Activated effector memory CD4-positive, alpha-beta T cell treated with anti-CD3 and anti-CD28 coated beads, Interleukin-2, amount 50 U/mL, for 16 hours (primary cell): ENCODE measurements around the gene ANKS1B.
"Not testable (repeated sequence)": the region's sequence is repeated elsewhere in the genome, so short reads cannot be mapped to it uniquely, and the experiment has no call there.

Source experiments
- DNase-seq: peaks from one replicate; pipeline ENCODE4 v3.0.0-alpha.2; 2020

ANKS1B gene

DNA sequence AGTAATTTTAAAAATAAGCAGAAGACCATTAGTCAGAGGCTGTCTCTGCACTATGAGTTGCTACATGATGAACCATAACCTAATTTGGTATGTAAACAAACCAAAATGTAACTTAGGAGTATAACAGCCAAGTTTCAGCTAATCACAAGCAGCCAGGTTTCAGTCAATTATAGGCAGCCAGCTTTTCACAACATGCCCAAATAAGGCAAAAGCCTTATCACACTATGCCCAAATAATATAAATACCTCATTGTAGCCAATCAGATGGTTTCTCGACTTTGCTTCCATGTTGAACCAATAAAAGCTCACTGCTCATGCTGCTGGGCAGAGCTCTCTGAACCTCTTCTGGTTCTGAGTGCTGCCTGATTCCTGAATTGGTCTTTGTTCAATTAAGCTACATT lies 298.6 kb downstream of the ANKS1B start:
- no peak for DNase-seq

DNA sequence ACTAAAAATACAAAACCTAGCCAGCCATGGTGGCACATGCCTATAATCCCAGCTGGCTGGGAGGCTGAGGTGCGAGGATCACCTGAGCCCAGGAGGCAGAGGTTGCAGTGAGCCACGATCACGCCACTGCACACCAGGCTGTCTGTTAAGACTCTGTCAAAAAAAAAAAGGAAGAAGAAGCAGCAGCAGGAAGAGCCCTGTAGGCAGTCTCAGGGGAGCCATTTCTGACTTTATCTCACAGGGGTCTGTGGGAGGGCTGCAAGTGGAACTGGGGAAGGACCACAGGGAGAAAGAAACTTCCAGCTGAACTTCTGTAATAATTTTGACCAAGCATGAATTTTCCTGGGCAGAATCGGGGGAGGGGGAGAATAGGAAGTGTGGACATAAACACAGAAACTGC lies 304.5 kb downstream of the ANKS1B start:
- no peak for DNase-seq

DNA sequence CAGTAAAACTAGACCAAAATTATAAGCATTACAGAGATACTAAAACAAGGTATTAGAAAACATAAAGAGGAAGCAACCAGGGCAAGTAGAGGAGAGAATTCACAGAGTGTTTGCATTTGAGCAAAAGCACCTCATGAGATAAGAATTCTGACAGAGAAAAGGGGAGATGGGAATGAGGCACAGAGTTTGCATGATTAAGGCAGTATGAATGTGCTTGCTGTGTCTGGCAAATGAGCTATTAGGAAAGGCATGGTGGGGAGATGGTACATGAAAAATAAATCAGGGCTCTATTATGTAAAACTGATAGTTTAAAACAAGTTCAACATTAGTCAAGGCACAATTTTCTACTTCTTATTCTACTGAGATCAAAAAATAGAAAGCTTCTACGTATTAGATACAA lies 314.1 kb downstream of the ANKS1B start:
- DNase-seq = no peak

GRCh38 chr12:99658671-99659349 lies 325.9 kb downstream of the ANKS1B start:
- DNase-seq = no peak

DNA sequence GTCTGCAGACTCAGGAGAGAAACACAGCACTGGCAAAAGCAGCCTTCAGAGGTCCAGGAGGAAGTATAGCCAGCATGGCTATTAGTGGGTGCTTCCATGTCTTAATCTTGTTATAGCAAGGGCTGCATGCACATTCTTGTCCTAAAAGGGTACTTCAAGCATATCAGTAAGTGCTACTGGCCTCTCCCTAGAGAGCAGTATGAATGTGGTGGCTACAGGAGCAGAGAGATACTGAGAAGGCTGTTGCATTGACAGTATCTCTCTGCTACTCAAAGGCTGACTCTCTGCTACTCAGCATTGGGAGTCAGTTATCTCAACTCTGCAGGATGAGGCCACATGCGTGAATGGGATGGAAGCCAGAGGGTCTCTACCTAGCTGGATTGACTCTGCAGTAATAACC lies 335.2 kb downstream of the ANKS1B start:
- DNase-seq = no peak

DNA sequence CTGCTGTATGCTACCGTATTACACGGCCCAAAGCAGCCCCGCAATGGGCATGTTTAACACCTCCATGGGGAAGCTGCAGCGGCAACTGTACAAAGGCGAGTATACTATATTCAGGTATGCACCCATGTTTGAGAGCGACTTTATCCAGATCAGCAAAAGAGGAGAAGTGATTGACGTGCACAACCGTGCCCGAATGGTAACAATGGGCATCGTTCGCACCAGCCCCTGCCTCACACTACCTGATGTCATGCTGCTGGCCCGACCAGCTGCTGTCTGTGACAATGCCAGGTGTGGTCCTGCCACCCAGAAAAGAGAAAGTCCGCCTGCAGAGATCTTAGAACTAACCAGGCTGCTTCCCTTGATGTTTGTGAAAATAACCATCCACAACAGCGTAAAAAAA lies 336.6 kb downstream of the ANKS1B start:
- DNase-seq = no peak

DNA sequence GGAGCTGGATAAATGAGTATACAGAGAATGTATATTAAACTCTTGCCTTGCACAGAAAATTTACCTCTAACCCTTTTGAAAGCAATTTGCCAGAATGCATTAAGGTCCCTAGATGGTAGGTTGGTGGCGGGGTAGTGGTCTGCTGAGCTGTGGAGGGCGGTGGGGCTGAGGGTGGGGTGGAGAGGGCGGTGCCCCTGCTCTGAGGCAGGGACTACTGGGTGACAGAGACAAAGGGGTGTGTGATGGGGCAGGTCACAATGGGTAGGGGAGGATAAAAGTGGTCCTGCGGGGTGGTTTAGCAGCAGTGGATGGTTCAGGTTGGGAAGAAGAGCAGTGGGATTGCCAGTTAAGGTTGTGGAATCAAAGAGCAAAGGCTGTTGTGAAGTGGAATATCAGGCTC lies 337.3 kb downstream of the ANKS1B start, which contains the start of gene GARIN6:
Gene GARIN6, plus strand, starts transcription at position 301 of the 400 bp plus-strand sequence. CDS start 422 bp downstream, outside the sequence.
- no peak for DNase-seq

GRCh38 chr12:99644629-99645028 lies 340.1 kb downstream of the ANKS1B start:
- no peak for DNase-seq

- DNase-seq = no peak
Measured at GRCh38 chr12:99627459-99627858, 357.3 kb downstream of the ANKS1B start.

GRCh38 chr12:99624591-99624990 lies 360.1 kb downstream of the ANKS1B start:
- DNase-seq = not testable (repeated sequence)

- no peak for DNase-seq
Measured at GRCh38 chr12:99620159-99620479, 364.6 kb downstream of the ANKS1B start.

DNA sequence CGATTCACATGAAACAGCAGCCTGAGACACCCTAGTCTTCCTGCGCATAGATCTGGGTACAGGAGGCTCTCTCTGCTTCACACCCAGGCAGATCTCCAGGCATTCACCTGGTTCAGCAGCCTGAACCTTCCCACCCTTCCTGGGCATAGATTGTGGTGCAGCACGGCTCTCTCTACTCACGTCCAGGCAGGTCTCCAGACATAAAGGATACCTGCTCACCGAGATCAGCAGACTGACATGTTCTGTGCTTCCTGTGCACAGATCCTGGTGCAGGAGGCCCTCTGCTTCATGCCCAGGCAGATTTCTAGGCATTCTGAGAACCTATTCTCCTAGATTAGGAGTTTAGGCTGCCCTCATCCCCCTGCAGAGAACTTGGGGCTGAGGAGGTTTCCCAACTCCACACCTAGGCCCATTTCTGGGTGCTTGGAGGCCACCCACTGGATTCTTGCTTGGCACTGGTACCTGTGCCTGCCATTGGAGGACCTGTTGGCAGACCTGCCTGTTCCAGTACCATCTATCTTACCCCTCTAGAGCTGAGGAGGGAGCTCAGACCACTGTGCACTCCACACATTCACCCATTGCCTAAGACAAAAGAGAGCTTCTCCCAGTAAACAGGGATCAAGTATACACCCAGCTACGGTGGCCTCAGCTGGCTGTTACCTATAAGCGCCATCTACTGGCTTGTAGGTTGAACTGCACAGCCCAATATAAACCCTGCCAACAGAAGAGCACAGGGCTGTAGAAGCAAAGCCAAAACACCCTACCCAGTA lies 365.2 kb downstream of the ANKS1B start:
- no peak for DNase-seq

DNA sequence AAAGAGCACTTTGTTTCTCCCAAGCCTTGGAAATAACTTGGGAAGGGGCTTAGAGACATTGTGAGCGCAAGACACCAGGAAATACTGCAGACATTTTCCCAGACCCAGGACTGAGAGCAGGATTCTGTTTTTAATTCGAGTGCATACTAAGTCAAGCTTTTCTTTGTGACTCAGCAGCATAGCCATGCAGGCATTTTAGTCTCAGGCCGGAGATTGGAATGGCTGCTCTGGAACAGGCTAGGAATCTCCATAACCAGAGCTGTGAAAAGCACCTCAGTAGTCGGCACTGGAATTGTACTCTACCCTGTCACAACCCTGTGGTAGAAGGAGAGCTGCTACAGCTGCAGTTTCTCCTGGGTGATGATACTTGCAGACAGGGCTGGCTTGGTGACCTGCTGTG lies 366.1 kb downstream of the ANKS1B start:
- no peak for DNase-seq

GRCh38 chr12:99611599-99611998 lies 373.1 kb downstream of the ANKS1B start:
- no peak for DNase-seq

- no peak for DNase-seq
Measured at GRCh38 chr12:99611117-99611516, 373.6 kb downstream of the ANKS1B start.

- no peak for DNase-seq
Measured at GRCh38 chr12:99609455-99610181, 375.1 kb downstream of the ANKS1B start.

DNA sequence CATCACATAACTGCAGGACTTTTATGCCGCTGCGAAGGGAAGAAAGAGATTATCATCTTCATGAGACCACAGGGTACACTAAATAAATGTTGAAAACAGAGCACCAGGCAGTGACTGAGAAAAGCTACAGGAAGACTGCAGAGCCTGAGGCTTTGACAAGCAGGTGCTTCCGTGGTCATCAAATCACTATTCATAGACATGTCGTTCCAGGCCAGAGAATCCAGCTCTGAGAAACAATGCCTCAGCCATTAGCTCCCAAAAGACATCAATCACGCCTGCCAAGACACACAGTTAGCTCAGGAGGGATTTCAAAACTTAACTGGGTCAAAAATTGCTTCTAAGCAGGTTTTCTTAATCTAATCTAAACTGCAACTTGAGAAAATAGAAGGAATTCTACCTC lies 384.3 kb downstream of the ANKS1B start:
- no peak for DNase-seq

DNA sequence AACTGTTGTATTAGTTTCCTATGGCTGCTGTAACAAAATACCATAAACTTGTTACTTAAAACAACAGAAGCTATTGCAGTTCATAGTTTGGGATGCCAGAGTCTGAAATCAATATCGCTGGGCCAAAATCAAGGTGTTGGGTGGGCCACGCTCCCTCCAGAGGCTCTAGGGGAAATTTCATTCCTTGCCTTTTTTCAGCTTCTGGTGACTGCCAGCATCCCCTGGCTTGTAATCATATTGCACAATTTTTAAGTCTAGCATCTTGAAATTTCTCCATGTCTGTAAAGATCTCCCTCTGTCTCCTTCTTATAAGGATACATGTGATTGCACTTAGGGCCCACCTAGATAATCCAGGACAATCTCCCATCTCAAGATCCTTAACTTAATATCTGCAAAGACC lies 386.0 kb downstream of the ANKS1B start:
- DNase-seq = no peak

DNA sequence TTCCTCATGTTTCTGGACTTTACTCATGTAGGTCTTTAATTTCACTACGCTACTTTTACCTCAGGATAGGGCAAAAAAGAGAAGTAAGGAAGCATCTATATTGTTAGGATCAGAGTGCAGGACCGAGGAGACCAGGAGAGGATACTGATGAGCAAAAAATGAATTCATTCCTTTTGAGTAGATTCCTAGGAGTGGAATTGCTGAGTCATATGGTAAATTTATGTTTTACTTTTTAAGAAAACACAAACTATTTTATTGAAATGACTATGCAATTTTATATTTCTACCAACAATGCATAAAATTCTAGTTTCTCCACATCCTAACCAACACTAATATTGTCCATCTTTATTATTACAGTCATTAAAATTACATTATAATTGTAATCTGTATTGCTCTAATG lies 388.0 kb downstream of the ANKS1B start:
- no peak for DNase-seq

- DNase-seq = not testable (repeated sequence)
Measured at GRCh38 chr12:99577125-99577524, 407.6 kb downstream of the ANKS1B start.

DNA sequence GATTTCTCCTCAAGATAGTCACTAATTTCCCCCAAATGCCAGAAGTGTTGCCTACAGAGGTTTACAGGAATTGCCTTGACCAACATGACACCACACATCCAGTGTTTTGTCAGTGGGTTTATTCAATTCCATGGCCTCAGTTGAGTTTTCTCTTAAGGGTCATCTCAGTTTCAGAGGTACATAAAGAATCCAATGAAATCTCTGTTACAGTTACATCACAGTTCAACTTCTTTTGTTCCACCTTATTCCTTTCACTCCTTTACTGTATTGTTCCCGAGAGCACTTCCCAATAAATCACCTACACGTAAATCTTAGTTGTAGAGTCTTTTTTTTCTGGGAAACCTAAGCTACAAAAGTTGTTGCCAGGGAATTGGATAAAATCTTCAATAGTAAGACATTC lies 410.8 kb downstream of the ANKS1B start:
- DNase-seq = no peak

GRCh38 chr12:99567072-99567471 lies 417.7 kb downstream of the ANKS1B start:
- DNase-seq = no peak

DNA sequence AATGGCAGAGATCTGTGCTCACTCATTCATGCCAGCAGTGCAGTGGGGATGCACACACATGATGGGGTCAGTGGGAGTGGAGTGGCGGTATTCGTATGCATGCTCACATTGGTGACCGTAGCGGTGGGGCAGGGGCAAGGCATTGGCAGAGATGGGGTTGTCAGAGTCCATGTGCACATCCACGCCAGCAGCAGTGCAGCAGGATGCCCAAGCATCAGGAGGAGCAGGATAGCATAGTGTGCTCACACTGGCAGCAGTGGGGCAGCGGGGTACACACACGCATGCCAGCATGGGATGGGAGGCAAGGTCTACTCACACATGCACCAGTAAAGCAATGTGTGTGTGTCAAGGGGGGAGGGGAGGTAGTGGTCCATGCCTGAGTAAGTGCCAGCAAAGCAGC lies 426.6 kb downstream of the ANKS1B start:
- DNase-seq = no peak

DNA sequence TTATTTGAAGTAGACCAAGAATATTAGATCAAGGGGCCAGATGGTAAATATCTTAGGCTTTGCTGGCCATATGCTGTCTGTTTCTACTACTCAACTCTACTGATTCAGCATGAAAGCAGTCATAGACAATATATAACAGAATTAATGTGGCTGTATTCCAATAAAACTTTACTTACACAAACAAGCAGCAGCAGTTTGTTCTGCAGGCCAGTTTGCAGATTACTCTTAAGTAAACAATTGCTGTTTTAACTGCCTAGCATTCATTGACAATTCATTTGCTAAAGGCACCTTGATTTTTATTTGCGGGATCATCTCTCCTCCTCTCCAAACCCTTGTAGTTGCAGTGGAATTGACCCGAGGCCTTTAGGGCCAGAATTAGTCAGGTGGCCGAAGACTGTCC lies 431.3 kb downstream of the ANKS1B start:
- DNase-seq = no peak
